PFSK-1 (cell line): ENCODE results near the gene THEM4.

Source experiments
- POLR2AphosphoS5 ChIP-seq: IDR thresholded peaks from 2 replicates; pipeline ENCODE4 v1.6.1; 2012; ENCODE audit warnings: low read depth, mild to moderate bottlenecking, control low read depth, low read length, moderate library complexity
- REST ChIP-seq, 2 experiments: IDR thresholded peaks; 2 replicates each; pipeline versions ENCODE4 v1.6.1 to v1.8.0; 2011 to 2012; ENCODE audit warnings: low read depth in 2 of 2, low read length in 2 of 2, control low read depth in 1 of 2, inconsistent platforms in 1 of 2, mild to moderate bottlenecking in 1 of 2, moderate library complexity in 1 of 2; ENCODE audit not compliant: insufficient read depth in 1 of 2
- SIN3A ChIP-seq: IDR thresholded peaks from 2 replicates; pipeline ENCODE4 v1.6.1; 2012; ENCODE audit warnings: mild to moderate bottlenecking, low read length, moderate library complexity, borderline replicate concordance; ENCODE audit not compliant: insufficient read depth
- TAF1 ChIP-seq: IDR thresholded peaks from 2 replicates; pipeline ENCODE4 v1.6.1; 2012; ENCODE audit warnings: low read length, control low read depth, borderline replicate concordance; ENCODE audit not compliant: insufficient read depth

- TF ChIP-seq REST (IDR thresholded peaks at IDR 0.05; ENCODE audit: insufficient read depth in 1 of 2, low read depth in 2 of 2, low read length in 2 of 2) (no peak), POLR2AphosphoS5 (no peak), TAF1 (no peak), SIN3A (no peak)
These were observed 72.1 kb downstream of the THEM4 start for GRCh38 chr1:151837197-151837596.
